NCI-H1105 treated with DMSO at 0.1 percent for 48 hours (cell line): ENCODE data around the gene AFF1.
"Not testable (repeated sequence)": the region's sequence is repeated elsewhere in the genome, so short reads cannot be mapped to it uniquely, and the experiment has no call there.

Source experiments
- DNase-seq: peaks from one replicate; lab custom pipeline; 2025; lab: John Stamatoyannopoulos, UW

AFF1 gene

GRCh38 chr4:87085732-87086131 is 150.9 kb downstream of the AFF1 start:
- DNase-seq, result not testable (repeated sequence)

DNA sequence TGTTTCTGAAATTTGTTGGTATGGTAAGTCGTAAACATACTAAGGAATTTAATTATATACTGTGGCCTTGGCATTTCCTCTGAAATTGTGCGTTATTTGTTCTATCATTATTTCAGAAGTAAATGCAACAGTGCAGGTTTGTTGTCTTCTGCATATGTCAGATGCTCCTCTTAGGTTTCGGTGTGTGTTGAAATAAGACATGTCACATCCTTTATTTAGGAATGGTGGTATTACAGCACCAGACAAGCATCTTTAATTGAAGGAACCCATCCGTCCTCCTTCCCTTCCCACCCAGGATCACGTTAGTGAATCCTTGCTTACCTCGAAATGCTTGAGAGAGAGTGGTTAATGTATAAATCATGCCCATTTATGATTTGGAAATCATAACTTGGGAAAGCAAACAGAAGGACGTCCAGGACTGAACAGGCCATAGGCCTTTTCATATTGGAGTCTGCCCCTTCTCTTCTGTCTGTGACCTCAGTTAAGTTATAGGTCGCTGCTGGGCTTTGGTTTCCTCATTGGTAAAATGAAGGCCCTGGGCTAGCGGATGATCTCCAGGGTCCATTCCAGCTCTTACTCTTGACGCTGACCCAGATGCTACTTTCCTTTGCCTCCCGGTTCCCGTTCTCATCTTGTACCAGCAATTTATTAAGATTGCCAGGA is 151.5 kb downstream of the AFF1 start:
- DNase-seq, result no peak

GRCh38 chr4:87087015-87087414 is 152.2 kb downstream of the AFF1 start:
- DNase-seq, result no peak

- DNase-seq, result no peak
Observed at GRCh38 chr4:87087420-87087819, 152.6 kb downstream of the AFF1 start.

DNA sequence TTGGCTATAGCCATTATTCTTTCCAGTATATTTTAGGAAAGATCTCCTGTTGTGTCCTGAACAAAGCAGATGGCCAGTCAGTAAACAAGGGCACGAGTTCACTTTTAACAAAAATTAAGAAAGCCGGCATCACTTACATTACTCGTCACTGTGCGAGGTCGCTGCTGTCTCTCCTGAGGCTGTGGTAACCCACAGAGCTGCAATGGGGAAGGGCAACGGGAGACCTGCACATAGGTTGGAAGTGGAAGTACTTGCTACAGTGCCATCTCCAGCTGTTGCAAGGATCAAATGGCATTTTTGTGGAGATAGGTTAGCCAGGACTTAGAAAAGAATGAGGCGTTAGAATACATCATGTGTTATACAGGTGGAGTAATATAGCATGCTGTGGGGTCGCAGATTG is 153.4 kb downstream of the AFF1 start:
- DNase-seq, result no peak

- no peak for DNase-seq
Observed at GRCh38 chr4:87089368-87089767, 154.6 kb downstream of the AFF1 start.

DNA sequence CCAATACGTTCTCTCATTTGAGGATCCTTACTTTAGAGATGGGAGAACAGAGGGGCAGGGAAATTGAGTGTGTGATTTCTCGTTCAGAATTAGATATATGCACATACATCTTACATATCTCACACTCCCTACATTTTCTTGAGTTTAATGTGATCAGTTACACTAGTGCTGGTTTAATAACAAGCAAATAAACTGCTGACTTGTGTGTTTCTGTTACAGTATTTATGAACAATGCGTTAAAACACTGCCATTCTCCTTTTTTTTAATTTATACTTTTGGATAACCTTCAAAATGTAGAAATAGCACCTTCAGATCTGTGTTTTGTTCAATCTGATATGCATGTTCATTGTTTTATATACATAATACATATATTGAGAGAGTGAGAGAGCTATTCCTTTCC is 155.5 kb downstream of the AFF1 start:
- no peak for DNase-seq

DNA sequence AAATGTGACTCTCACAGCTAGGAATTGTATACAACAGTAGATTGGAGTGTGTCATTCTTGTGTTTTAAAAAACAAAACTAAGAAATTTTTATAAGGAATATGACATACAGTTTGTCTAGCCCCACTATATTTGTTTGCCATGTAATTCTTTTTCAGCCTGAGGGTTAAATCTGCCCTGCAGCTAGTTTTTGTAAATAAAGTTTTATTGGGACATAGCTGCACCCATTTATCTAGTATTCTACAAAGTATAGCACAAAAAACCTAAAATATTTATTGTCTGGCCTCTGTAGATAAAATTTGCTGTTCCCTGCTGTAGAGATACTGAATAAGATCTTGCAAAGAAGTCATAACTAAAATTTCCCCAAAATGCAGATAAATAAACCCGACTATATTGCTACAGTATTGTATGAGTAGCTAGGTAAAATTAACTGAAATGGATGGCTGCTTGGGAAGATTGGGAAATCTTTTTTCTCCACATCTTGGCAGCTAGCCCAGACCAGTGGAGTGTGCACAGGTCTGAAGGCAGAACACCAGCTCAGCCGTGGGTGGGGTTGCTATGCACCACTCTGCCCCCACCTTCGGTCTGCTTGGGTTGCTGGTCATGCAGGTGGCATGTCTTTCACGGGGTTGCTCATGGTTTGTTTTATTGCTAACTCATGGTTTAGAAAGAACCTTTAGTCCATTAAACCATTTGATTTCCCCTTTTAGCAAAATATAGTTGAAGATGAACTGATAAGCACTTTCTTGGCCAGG is 157.8 kb downstream of the AFF1 start:
- peak; percentile 81 for DNase-seq

- DNase-seq, result peak; percentile 49
Observed at GRCh38 chr4:87093443-87094123, 158.8 kb downstream of the AFF1 start.

GRCh38 chr4:87097075-87097474 is 162.3 kb downstream of the AFF1 start:
- DNase-seq, result no peak

- DNase-seq, result no peak
Observed at GRCh38 chr4:87100168-87100567, 165.4 kb downstream of the AFF1 start.

DNA sequence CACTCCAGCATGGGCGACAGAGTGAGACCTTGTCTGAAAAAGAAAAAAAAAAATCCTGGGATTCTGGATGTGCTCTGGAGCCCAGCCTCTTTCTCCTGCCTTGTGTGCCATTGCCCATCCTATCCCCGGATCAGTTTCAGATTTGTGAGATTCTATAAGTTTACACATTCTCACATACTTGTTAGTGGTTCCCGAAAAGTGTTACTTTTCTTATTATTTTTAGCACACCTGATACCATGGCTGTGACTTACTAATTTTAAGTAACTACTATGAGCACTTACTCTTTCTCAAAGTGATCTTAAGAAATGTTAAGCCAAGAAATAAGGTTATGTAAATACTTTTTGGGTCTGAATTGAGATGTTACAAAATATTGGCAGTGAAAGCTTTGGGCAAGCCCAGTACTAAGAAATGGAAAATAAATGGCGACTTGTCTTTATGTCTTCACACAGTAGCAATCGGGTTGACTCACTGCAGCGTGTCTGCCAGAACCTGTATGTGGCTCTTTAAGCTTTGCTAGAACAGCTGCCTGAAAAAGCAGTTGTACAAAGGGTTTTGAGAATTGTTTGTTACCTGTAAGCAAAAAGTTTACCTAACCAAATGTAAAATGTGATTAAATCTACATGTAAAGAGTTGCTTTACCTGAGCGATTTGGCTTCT is 166.9 kb downstream of the AFF1 start:
- DNase-seq, result no peak

GRCh38 chr4:87103086-87103485 is 168.3 kb downstream of the AFF1 start:
- no peak for DNase-seq

DNA sequence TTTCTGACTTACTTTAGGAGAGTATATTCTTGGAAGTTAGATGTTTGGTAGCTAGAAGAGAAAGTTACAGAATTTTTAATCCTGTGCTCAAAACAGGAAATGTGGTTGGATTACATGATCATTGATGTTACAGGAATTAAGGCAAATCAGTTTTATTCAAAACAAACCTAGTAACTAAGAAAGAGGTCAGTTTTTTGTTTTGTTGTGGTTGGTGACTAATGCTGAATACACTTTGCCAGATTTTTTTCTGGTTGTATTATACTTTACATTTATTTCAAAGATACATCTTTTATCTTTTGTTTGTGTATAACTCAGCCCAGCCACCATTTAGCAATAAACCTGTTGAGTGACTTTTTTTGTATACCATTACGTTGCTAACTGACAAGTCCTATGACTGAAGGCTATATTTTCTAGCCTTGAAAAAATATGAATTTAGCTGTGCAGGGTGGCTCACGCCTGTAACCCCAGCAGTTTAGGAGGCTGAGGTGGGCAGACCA is 168.9 kb downstream of the AFF1 start:
- DNase-seq, result no peak

DNA sequence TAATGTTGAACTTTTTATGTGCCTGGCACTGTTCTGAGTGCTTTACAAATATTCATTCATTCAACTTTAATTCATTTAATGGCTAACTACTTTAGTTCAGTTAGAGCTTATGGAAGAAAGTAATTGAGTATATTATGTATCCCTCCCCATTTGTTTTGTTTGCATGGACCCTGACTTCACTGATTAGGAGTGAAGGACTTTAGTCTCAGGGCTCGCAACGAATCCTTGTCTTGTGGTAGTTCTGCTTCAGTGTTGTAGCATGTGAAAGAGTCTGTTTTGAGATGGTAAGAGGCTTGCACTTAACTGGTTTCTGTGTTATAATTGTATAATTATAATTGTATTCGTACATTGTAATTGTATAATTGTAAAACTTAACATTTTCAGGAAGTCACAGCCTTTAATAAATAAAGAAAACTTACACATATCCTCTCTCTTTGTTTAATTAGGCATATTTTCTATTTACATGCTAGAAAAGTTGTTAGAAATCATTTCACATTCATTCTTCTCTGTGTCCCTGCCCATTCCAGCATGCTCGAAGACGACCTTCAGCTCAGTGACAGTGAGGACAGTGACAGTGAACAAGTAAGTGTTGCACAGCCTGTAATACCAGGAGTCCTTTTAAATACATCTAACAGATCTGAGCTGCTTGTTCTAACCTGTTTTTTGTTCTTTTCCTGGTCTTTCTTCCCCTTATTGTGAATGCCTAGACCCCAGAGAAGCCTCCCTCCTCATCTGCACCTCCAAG is 170.5 kb downstream of the AFF1 start:
- DNase-seq, result no peak

GRCh38 chr4:87108142-87108546 is 173.3 kb downstream of the AFF1 start:
- DNase-seq, result no peak

DNA sequence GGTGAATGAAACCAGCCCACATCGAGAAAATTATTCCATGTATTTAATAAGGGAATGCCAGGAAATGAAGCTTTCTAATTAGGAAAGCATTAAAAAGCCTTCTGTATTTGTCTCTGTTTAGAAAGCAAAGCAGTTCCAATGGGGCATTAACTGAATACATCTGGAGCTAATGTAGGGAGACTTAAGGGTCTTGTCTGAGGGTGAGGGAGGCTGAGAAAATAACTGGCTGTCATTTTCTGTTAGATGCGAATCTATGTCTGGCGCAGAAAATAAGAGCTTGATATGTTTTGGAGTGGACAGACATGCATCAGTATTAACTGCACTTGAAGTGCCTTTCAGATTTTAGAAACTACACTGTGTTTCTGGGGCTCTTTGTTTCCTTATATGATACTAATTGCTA is 174.3 kb downstream of the AFF1 start:
- DNase-seq, result no peak

DNA sequence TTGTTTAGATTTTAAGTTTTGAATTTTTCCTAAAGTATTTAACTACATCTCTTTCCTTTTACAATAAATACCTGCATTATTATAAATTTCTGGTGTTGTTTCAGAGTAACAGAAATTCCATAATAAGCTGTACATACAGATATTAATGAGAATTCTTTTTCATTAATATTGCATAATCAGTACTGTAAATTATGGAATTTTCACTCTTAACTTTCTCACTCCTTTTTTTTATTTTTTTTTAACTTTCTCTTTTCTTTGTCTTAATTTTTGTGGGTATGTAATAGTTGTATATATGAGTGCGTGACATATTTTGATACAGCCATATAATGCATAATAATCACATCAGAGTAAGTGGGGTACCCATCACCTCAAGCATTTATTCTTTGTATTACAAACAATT is 175.1 kb downstream of the AFF1 start:
- DNase-seq, result no peak

DNA sequence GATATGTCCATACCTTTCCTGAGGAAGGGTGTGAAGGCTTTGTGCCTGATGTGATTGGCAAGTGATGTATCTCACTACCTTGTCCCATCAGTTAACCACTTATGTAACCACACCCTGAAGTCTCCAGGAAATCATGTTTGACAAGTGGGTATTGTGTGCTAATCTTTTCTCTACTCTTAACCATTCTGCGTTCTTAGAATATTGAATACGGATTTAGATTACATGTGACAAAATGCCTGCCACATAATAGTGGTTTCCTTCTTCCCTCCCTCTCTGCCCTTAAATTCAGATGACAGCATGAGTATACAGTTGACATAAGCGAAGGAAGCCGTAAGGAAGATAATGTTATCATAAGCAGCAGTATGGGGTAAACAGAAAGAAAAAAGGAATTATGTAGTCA is 177.3 kb downstream of the AFF1 start:
- no peak for DNase-seq

GRCh38 chr4:87114245-87115062 is 179.6 kb downstream of the AFF1 start:
- no peak for DNase-seq

GRCh38 chr4:87116231-87116630 is 181.4 kb downstream of the AFF1 start:
- DNase-seq, result no peak
